ENCODE results near the gene PIK3CB. TPM values are rescaled to one million over a fixed set of nuclear protein-coding genes. Genes with fewer than 3 reads are reported as not detected.

PIK3CB gene
- total and polyA plus RNA-seq, 10 of the 15 experiments (the other 5 are each of a cell fraction or from before 2014, with no cell fraction given): 5.0 to 18.4 (median 10.4) TPM

GRCh38 chr3:138629526-138629925, 205.2 kb downstream of the PIK3CB start:
- ChIA-PET CTCF (interaction anchor here (0.6 kb wide), 1 partner anchor 287 kb away, joined by 4 read pairs; no protein-coding TSS in a partner anchor), SMC1A (ENCODE audit: uncharacterized antibody, unreplicated experiment) (no interaction called here), POLR2A (no interaction called here), RAD21 (ENCODE audit: unreplicated experiment) (no interaction called here)
- in situ Hi-C loops (cut with MboI) (no loop called here), intact Hi-C loops (cut with micrococcal nuclease; ENCODE audit: unreplicated experiment) (no loop called here)
- ATAC-seq: no peak
- no peak overlapping the region for H3K4me2 ChIP-seq (ENCODE audit: control insufficient read depth, insufficient read depth)
- no peaks in the 10 kb centered on the region for H3K9me3 ChIP-seq (replicated peaks; ENCODE audit: control insufficient read depth, insufficient read depth, low read length)
- H3K27me3 ChIP-seq (replicated peaks in 1 of 2; ENCODE audit: control insufficient read depth in 2 of 2, insufficient read depth in 2 of 2, low read length in 1 of 2): no peaks in the 10 kb centered on the region
- no peaks in the 10 kb centered on the region for H4K20me1 ChIP-seq (ENCODE audit: control insufficient read depth, insufficient read depth)
- no peak for DNase-seq (ENCODE audit: low read depth, low spot score)
- no peak overlapping the region for H3K4me3 ChIP-seq
- no peak overlapping the region for H3K9ac ChIP-seq (ENCODE audit: control insufficient read depth, insufficient read depth, low read length)
- H3K79me2 ChIP-seq (ENCODE audit: control insufficient read depth, insufficient read depth, low read length): no peaks in the 10 kb centered on the region
- BruUV-seq (replicated peaks): no TSS peak
- no peak for FAIRE-seq
- peaks cover 4% of the 10 kb centered on the region; the same call in 1 of the 2 replicates for H3K4me1 ChIP-seq (ENCODE audit: control insufficient read depth, insufficient read depth, low read length)
- WGBS (ENCODE audit: insufficient coverage, insufficient replicate concordance, low lambda C conversion rate, missing lambda C conversion rate): 61% methylated on average over 6 of the region's 6 CpGs
- H3K36me3 ChIP-seq (ENCODE audit: control insufficient read depth in 2 of 2, insufficient read depth in 2 of 2, low read length in 1 of 2): no peaks in the 10 kb centered on the region
- H3K27ac ChIP-seq (ENCODE audit: control insufficient read depth, insufficient read depth): no peak overlapping the region
- no peak overlapping the region for H2AFZ ChIP-seq (ENCODE audit: control insufficient read depth, low read depth, low read length)
- TF ChIP-seq HDAC2 (IDR thresholded peaks at IDR 0.05) (no peak), RAD21 (IDR thresholded peaks at IDR 0.05; ENCODE audit: insufficient read depth, low read depth, low read length) (no peak), SMAD5 (IDR thresholded peaks at IDR 0.05; ENCODE audit: low read depth) (no peak), E2F4 (IDR thresholded peaks at IDR 0.05; ENCODE audit: low read depth, low read length) (no peak), EZH2 (IDR thresholded peaks at IDR 0.05; ENCODE audit: borderline replicate concordance, control insufficient read depth, low read depth, low read length) (no peak), STAT3 (IDR thresholded peaks at IDR 0.05; ENCODE audit: low read depth, low read length) (no peak), WRNIP1 (IDR thresholded peaks at IDR 0.05; ENCODE audit: borderline replicate concordance, low read depth, low read length) (no peak), CUX1 (IDR thresholded peaks at IDR 0.05; ENCODE audit: insufficient replicate concordance, low read depth, low read length) (no peak), TCF3 (IDR thresholded peaks at IDR 0.05; ENCODE audit: borderline replicate concordance, insufficient read depth, low read depth, low read length) (no peak), ZNF592 (IDR thresholded peaks at IDR 0.05) (no peak), ATF3 (IDR thresholded peaks at IDR 0.05; ENCODE audit: borderline replicate concordance, extremely low read depth, low read depth, low read length) (no peak)
